Inflammatory macrophage (primary cell): ENCODE data around the gene LGR6.
"Not testable (repeated sequence)": the region's sequence is repeated elsewhere in the genome, so short reads cannot be mapped to it uniquely, and the experiment has no call there.

Source experiments
- DNase-seq, 2 donors: peaks; one replicate each; pipeline ENCODE4 v3.0.0-alpha.2; 2020 to 2022

LGR6 gene

DNA sequence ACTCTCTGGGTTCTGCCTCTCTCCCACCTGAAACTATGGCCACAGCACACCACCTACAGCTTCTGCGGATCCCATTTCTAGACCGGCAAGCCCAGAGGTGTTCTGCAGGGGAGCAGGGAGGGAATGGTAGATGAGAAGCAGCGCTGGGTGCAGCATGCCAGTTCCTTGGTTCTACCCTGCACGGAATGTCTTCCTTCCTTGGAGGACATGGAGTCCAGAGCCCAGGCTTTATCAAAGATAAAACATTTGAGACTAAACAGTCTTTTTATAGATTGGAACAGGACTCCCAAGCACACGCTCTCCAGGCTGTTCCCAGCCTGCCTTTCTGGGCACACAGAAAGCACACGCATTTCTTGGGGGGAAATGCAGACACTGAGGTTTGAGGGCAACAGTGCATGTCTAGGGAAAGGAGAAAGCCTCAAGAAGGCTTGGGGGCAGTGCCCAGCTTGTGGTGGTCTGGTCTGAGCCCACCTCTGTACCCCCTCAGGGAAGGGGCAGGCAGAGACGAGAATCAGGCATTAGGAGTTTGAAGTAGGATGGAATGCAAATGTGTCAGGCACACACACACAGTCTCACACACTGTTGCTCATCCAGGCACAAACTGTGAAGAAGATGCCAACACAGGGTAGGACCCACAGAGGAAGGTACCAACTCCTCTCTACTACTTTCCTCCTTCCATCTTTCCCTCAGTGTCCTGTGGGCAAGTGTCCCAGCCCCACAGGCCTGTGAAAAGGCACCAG, 29.7 kb downstream of the LGR6 start:
- DNase-seq, result no peak

DNA sequence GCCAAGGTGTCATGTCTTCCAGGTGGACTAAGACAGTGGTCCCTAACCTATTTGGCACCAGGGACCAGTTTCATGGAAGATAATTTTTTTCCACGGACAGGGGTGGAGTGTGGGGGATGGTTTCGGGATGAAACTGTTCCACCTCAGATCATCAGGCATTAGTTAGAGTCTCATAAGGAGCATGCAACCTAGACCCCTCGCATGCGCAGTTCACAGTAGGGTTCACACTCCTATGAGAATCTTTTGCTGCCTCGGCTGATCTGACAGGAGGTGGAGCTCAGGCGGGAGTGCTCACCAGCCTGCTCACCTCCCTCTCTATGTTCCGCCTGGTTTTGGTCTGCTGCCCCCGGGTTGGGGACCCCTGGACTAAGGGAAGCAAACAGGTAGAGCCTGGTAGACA, 30.9 kb downstream of the LGR6 start:
- DNase-seq, result no peak

DNA sequence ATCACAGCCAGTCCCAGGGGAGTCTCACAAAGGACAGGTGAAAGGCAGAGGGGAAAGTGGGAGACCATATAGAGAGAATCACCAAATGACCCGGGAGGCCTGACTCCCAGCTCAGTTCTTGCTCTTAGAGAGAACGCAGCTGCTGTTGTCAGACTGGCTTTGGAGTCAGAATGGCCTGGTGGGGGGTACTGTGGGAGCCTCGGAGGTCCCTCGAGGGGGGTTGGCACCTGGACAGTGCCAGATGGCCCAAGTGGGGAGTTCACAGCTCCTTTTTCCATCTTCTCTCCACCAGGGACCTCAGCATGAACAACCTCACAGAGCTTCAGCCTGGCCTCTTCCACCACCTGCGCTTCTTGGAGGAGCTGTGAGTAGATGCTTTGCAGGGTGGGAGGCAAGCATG, 31.5 kb downstream of the LGR6 start:
- DNase-seq, result no peak

DNA sequence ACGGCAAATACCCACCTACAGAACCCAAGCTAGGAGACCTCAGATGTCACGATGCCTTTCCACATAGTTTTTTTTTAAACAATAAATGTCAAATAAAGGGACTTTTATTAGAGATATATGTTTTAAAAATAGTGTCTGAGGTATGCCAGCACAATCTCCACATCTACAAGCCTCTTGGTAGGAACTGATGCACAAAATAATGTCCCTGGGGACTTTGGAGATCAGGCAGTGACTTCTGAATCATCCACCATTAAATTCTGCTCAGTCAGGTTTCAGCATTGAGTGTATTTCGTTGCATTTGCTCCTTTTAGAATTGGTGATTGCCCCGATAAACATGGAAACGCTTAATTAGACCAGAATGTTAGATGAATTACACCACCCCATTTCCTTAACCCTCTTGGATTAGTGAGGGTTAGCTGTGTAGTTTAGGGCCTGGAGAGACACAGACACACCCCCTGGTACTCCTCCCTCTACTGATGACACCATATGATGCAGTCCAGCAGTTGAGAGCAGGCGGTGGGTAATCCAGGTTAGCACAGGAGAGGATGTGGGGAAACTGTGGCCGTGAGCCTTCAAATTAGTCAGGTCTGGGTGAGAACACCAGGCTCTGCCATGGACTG, 33.6 kb downstream of the LGR6 start:
- no peak for DNase-seq

DNA sequence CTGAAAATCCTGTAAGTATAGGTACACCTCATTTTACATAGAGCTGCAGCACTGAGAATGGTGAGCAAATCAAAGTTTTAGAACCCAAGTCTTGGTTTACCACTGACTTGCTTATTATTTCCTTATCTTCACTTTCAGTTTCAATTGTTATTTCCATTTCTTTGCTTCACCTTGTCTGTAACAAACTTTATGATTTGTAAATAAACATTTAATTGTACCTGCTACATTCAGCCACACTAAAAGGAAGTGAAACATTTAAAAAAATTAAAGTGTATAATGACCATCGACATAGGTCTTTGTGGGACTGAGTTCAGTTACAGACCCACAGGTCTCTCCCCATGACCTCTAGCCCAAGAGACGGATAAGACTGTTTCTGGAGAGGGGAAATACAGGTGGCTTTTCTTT, 34.4 kb downstream of the LGR6 start:
- no peak for DNase-seq

DNA sequence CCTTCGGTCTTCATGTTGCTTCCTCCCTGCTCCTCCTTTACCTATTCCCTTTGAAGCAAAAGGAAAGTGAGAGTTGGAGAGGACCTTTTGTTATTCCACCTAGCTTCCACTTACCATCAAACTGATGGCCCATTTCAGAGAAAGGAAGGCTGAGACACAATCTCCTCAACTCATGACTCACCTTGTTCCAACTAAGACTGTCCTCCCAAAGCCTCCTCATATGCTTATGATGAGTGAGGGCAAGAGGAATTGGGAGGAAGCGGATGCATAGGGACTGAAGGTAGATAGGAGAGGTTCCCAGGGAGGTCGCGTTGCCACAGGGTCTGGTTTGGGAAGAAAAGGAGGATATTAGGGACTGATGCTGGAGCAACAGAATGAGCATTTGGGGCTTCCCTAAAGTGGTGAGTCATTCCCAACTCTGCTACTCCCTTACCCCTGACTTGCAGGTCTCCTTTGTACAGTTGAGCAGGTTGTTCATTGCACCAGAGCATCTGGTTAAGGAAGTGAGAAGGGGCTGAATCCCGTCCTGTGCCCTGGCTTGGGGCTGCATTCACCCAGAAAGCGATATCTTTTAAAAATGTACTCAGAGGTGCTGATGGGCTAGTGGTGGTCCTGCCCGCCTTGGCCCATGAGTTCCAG, 35.0 kb downstream of the LGR6 start:
- DNase-seq, result no peak

DNA sequence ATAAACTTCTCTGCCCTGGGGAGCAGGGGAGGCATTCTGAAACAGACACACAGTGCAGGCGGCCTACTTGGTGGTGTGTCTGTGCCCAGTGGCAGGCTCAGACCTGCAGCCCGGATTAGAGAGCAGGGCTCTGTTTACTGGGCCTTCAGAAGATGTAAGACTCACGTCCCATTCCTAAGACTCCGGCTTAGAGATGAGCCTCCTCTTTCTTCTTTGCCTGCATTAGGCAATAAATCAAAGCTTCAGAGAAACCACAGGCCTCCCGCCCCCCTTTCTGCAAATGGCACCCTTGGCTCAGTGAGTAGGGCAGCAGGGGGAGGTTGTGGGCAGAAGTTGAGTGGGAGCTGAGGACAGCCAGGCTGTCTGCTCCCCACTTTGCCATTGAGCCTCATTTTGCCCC, 35.8 kb downstream of the LGR6 start:
- no peak for DNase-seq

DNA sequence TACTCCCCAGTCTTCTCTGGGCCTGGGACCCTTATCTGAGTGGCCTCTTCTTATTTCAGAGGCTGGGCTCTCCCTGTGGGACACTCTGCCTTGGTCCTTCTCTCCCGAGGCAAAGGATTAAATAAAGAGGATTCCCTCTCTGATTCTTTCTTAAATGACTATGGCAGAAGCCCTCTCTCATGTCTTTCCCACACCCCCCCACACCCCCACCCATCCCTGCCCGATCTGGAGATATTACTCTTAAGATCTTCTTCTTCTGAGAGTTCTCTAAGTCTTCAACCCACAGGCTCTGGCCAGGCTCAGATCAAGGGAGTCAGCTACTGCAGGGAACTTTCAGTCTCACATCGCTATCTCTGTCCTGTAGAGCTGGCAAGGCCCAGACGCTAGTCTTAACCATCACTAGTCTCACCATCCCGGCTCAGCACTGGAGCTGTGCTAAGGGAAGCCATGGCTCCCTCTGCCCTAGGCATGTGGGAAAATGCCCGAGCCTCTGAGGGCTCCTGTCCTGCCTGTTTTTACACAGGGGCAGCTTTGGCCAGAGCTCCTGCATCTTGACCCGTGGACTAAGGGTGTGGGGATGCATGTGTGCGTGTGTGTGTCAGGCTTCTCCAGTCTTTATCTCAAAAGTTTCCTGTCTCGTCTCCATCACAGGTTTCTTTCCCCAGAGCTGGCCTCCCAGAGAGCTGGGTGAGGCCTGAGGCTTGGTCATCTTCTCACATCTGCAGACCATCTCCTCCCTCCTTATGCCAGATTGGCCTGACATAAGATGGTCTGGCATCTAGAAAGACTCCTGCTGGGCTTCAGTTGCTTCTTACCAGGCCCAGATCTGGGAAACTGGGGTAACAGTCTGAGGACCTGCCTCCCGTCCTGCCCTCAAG, 36.7 kb downstream of the LGR6 start:
- no peak for DNase-seq

DNA sequence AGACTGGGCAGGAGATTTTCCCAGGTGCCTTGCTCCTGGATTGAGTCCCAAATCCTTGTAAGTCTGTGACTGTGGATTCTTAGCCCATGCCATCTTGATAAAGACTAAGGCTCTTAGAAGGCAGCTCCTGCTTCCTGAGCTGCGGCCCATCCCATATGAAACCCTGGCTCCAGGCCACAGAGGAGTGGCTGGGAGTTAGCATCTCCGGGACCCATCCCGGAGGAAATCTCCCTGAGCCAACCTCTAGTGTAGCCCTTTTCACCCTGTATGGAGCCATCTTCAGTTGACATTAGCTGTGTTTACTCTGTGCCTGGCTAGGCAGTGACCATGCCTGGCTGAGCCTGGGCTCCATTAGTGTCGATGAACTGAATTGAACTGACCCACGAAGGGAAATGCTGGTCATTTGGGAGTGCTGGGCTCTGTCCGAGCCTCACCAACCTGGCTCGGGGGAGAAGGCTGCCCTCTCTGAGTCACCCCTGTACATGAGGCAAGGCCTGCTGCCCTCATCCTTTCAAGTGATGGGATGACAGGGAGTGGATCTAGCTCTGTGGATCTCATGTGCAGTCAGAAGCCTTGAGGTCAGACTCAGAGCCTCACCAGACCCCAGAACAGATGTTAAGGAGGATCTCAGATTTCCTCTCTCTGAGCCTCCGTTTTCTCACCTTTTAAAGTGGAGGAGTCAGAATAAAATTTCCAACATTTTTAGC, 37.5 kb downstream of the LGR6 start:
- DNase-seq, result no peak

DNA sequence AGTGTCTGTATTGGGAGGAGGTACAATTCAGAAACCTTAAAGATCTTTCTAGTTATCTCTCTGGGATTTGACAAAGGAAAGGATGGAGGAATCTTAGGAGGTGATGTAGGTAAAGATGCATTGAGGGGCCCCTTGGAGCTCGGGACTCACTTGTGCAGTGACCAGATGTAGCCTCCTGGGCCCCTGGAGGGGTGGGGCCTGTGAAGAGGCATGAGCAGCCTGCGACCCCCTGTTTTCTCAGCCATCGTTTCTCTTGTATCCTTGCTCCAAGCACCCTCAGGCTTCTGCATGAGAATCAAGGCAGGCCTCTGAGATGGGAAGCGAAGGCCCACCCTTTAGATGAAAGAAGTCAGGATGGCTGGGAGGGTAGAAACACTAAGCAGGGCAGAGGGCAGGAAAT, 39.6 kb downstream of the LGR6 start:
- DNase-seq, result no peak

DNA sequence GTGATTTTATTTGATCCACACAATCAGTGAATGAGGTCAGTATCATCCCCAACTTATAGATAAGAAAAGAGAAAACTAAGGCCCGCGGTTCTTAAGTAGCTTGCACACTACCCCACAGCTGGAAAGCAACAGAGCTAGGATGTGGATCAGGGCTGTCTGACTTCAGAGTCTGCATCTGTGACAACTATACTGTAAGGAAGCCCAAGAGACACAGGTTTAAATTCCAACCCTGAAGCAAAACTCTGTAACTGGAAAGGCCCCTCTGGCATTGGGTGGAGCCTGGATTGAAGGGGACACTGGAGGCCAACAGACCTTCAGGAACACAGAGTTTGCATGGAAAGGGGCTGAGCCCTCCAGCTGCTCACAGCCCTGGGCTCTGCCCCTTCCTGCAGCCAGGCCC, 40.2 kb downstream of the LGR6 start:
- no peak for DNase-seq

DNA sequence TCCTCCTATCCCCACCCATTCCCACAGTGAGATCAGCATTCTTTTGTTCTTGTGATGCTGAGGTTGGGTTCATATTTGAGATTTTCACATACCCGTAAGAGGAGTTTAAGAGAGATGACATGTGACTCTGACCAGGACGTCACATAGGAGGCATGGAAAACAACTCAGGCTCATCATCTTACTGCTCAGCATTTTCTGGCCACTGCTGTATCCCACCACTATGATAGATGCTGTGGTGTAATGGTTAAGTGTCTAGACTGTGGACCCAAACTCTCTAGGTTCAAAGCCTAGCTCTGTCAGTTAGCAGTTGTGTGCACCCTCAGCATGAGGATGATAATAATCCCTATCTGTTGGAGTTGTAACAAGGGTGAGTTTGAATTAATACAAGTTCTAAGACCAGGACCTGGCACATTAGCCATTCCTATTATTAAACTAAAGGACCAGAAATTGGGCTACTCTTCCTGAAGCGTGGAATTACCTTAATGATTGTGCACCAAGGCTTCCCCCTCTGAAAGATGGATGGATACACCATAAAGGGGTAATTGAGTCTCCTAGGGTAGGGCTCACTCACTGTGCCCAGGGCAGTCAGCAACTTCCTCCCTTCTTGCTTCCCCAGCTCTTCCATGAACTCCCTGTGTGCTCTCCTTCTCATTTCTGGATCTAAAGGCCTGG, 40.9 kb downstream of the LGR6 start:
- DNase-seq, result no peak

DNA sequence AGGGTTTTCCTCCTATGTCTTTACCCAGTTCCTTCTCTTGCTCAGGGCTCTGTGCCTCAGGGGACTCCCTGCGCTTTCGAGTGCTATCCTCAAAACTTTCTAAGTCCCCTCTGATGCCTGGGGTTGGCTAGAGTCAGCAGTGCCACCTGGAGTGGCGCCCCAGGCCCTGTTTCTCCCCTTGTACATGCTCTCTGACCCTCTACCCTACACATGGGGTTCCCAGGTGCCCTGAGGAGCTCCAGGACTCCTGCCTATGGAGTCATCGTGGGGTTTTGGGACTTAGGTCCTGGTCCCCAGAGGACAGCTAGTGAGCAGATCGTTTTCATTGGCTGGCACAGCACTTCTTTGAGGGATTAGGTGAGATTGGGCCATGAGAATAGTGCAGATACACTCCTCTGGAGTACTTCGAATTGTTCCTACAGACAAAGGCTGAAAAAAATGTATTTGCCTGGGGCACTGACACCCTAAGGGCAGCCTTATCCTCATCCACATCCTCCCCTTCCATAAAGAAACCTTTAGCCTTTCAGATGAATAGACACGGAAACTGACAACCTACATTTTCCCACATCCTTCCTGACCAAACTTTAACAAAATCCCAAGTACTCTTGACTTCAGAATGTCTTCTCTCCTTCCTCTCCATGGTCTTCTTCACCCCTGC, 41.5 kb downstream of the LGR6 start:
- DNase-seq, result no peak

DNA sequence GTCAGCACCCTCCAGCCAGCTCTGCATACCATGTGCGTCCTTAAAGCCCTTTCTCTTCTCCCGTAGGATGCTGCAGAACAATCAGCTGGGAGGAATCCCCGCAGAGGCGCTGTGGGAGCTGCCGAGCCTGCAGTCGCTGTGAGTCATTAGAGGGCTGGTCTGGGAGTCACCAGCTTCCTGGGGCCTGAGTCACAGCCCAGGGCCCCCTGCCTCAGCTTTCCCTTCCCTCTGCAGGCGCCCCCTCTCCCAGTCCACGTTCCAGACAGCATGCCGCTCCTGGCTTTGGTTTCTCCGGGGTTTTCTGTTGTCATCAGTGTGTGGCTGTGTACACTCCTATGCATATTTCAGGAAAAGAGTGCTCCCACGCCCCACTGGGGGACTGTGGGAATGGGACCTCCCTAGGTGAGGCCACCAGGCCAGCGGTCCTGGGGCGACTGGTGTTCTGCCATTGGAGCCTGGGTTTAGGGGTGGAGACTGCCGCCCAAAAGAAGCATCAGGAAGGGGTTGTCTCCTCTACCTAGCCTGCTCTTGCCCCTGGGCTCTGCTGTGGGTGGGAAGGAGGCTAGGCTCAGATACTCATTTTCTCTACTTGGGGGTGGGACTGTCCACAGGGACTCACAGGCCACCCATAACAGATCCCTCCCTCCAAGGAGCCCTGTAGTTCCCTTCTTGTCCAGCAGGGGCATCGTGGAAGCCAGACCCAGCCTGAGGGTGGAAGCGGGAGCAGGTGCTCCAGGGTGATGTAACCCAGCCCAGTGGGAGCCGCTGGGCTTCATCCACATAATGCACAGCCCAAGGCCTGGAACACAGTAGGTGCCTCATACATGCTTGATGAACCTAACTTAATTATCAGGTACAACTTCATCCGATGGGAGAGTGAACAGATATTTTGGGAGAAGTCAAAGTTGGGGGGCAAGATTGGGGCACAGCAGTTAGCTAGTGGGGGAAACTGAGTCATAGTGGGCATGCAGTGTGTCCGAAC, 42.5 kb downstream of the LGR6 start:
- peak; percentile 70 to 72 for DNase-seq

DNA sequence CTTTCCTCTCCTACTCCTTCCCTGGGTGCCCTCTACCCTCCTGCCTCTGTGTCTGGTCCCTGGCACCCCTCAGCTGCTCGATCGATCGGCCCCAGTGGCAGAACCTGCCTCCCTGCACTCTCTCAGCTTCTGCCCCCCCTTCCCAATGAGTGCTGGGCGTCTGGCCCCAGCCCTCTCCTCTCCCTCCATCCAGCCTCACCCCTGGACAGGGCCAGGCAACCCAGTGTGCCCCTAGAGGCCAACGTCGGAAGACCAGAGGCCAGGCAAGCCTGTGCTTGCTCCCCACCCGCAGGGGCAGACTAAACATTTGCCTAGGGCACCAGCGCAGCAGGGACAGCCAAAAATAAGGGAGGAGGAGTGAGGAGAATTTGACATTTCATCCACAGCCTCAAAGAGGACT, 43.5 kb downstream of the LGR6 start:
- peak; percentile 18 to 52 for DNase-seq

DNA sequence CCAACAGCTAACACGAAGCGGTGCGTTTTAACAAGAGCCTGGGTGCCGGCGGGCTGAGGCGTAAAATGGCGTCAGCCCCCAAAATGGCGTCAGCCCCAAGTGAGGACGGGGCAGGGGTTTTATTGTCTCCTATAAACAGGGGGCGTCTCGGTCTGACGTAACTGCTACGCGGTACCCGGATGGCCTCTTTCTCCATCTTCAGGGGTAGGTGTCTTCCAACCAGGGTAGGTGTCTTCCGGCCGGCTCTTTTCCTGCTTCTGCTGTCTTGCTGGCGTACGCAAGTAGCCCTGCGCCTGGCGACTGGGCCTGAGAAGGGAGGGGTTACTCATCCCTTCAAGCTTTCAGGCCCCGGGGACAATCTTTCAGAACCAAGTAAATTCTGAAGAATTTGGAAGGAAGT, 45.3 kb downstream of the LGR6 start:
- DNase-seq, result no peak

DNA sequence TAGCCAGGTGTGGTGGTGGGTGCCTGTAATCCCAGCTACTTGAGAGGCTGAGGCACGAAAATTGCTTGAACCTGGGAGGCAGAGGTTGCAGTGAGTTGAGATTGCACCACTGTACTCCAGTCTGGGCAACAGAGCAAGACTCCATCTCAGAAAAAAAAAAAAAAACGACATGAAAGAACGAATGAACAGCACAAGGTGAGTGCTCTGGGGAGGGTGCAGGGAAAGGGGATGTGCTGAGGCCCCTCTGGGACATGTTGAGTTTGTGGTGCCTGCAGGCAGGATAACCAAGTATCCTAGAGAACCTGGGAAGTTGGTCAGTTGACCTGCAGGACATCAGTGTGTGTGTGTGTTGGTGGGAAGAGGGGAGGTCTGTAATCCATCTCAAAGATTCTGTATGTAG, 46.6 kb downstream of the LGR6 start:
- DNase-seq, result not testable (repeated sequence)

DNA sequence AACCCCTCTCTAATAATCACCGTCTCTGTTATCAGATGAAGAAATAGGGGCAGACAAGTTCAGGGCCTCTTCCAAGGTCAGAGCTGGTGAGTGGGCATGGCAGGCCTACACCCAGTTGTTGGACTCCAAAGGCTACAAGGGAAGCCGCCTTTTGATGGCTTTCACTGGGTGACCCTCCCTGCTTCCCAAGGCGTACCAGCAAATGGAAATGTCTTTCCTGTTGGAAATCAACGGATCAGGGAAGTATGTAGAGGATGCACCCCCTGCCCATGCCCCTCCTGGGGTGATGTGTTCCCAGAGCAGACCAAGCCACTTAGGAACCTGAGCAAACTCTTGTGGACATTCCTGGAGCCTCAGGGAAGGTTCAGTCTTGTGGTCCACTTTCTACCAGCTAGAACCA, 47.4 kb downstream of the LGR6 start:
- DNase-seq, result no peak

DNA sequence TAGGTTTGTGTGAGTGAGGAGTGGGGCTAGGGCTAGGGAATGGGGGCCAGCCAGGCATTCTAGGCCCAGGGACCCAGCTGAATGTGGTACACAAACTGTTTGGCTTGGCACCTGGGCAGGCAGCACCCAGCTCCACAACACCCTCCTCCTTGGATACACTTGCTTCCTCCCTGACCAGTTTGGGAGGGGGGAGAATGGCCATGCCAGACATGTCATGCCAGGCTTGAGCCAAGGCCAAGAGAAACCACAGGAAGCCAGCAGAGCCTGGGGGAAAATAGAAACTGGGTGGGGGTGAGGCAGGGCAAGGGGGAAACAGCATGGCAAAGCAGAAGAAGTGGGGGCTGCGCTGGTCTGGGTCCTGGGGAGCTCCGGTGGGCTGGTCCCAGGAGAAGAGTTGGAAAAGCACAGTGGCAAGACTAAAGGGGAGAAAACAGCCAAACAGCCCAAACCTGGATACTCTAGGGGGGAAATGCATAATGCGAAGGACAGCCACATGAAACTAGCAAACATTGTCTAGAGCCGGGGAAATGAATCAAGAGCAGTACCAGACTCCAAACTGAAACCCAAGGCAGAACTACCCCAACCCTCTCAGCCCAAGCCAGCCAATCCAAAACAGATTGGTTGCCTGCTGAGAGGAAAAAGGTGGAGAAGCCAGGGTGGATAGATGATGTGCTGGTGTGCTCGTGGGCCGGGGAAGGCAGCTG, 47.9 kb downstream of the LGR6 start:
- DNase-seq, result no peak

DNA sequence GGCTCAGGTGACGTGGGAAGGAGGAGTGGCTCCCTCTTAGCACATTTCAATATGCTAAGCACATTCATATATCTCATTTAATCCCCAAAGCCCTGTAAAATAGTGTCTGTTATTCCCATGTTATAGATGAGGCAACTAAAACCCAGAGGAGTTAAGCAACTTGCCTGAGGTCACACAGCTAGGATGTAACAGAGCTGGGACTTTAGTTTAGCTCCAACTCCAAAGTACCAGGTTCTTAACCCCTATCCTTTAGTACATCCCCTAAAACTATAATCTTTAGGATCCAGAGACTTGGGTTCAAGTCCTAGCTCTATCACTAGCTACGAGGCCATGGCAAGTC, 48.5 kb downstream of the LGR6 start:
- DNase-seq, result no peak
